ENCODE measurements around the gene PEPD.

- TF ChIP-seq CTCF (IDR thresholded peaks at IDR 0.05; ENCODE audit: insufficient read depth, low read length, poor library complexity, severe bottlenecking) (no peak), EZH2phosphoT487 (conservative IDR thresholded peaks at IDR 0.05; ENCODE audit: low read length) (no peak)
These were observed 30.8 kb upstream of the PEPD start for GRCh38 chr19:33552191-33552927.
